A172 (cell line): ENCODE data around the gene KIAA1958. TPM values are rescaled to one million over a fixed set of nuclear protein-coding genes. Genes with fewer than 3 reads are reported as not detected.

Source experiments
- DNase-seq: peaks from one replicate; pipeline ENCODE4 v3.0.0-alpha.2; 2015; ENCODE audit warnings: low spot score
- total RNA-seq: library from RNA; depleted of rRNA; stranded (reverse); fragments of >200 nt; shearing (Covaris generic); gene quantifications from 2 replicates; pipeline ENCODE4 v1.2.3, GENCODE V29; 2014

The KIAA1958 gene
- total RNA-seq, 1 experiment from 2014 or later, result 1.2 TPM

DNA sequence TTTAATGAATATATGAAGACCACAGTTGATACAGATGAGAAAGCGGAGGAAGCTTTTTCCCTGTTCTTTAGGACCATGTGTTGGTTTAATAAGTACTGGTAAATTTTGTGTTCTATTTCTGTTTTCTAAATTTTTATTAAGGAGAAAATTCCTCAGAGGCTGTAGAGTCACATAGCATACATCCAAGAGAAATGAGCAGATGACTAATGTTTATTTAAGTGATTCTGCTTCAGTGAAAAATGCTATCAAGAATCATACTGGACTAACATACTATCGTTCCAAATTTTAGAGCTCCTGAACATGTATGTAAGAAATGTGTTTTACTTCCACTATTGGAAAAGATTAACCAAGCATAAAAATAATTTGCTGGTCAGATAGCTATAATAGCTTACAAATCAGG is 115.0 kb downstream of the KIAA1958 start:
- peak; percentile 13 for DNase-seq

DNA sequence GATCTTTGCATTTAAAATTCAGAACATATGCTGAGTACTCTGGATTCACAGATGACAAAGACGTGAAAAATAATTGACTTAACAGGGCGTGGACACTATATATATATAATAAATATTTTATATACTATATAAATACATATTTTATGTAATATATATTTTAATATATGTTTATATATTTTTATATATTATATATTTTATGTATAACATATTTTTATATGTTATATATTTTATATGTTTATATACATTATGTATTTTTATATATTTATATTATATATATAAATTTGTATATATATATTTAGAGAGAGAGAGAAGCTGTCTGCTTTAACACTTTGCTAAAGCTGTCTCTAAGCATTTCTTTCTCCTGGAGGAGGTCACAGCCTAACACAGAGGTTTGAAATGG is 118.2 kb downstream of the KIAA1958 start:
- no peak for DNase-seq

GRCh38 chr9:112605518-112605917 is 118.9 kb downstream of the KIAA1958 start:
- DNase-seq, result no peak

- DNase-seq, result no peak
Measured at GRCh38 chr9:112605963-112606699, 119.5 kb downstream of the KIAA1958 start.

DNA sequence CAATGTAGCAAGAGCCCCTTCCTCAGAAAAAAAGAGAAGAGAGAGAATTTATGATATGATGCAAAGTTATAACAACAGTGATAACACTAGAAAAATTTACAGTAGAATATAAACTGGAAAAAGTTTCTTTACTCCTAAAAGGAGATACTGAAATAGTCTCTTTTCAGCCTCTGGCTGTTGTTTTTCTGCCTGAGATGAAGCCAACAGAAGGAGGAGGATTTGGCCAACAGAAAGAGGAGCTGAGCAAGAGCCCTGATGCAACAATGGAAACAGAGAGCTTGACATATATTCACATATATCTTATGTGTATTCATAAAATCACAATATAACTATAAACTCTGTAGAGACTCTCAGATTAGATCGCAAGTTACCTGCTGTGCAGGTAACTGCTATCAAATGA is 122.2 kb downstream of the KIAA1958 start:
- DNase-seq, result no peak

DNA sequence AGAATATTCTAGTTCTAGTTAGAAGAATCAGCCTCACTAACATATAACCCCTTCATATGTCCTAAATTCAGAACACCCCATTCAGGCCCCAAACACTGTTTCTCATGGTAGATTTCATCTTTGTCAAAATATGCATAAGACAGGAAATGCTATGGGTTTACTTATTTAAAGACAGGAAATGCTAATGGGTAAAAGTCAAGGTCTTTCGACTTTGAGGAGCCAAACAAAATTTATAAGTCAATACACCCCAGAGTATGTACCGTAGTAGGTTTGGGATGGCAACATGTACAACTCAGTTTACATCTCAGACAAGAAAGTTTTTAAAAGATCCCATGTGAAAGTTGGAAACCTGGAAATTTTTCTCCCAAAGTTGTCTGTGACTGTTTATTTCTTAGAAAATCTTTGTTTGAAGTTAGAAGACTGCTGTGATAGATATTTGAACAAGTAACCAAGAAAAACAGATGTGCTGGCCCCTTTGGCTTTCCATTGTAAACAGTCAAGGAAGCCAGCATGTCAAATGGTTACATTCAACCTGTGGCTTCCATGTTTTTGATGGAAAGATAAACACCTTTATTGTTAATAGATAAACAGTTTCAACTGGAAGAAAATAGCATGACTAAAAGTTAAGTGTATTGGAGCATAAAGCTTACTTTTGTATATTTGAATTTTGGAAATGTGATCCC is 129.1 kb downstream of the KIAA1958 start:
- DNase-seq, result no peak

DNA sequence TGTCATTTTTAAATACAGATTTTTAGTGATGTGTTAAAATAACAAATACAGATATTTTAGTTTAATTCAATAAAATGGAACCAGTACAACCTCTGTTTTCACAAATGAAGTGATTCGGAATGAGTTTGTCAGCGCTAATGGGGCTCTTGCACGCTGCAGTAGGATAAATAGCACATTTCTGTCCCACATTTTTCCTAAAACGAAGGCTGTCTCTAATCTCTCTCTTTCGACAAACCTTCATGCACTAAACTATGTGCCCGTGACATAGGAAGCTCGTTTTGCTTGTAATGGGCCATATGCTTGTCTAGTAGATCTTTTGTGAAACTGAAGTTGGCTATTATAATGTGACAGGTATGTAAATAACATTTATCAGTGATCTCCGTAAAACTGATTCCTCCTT is 130.7 kb downstream of the KIAA1958 start:
- DNase-seq, result no peak

GRCh38 chr9:112618385-112619009 is 131.9 kb downstream of the KIAA1958 start:
- DNase-seq, result no peak

- no peak for DNase-seq
Measured at GRCh38 chr9:112620388-112620787, 133.8 kb downstream of the KIAA1958 start.

DNA sequence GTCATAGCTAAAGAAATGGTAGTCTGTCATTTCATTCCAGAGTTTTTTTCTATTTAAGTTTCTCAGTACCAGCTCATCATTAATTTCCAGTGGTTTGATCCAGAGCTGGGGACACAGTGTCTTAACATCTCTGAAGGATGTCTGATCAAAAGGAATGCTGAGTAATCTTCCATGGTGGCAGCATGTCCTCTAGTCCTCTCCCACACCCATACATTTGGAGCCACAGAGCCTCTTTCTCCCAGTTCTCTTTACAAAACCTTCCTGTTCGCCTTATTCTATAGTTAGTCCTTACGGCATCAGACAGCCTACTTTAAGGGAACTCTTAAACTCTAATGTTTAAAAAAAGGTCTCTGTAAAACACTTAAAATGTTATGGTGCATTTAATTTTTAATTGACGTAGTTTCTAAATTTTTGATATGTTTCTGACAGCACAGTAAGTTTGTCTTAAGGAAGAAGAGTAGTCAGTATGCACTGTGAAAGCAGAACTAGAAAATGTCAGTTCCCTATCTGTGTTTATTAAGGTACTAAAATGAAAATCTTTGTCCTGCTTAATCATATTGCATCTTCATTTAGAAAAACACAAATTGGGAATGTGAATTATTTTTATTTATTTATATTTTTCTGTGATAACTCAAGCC is 134.5 kb downstream of the KIAA1958 start:
- no peak for DNase-seq

GRCh38 chr9:112623198-112623597 is 136.6 kb downstream of the KIAA1958 start:
- no peak for DNase-seq

DNA sequence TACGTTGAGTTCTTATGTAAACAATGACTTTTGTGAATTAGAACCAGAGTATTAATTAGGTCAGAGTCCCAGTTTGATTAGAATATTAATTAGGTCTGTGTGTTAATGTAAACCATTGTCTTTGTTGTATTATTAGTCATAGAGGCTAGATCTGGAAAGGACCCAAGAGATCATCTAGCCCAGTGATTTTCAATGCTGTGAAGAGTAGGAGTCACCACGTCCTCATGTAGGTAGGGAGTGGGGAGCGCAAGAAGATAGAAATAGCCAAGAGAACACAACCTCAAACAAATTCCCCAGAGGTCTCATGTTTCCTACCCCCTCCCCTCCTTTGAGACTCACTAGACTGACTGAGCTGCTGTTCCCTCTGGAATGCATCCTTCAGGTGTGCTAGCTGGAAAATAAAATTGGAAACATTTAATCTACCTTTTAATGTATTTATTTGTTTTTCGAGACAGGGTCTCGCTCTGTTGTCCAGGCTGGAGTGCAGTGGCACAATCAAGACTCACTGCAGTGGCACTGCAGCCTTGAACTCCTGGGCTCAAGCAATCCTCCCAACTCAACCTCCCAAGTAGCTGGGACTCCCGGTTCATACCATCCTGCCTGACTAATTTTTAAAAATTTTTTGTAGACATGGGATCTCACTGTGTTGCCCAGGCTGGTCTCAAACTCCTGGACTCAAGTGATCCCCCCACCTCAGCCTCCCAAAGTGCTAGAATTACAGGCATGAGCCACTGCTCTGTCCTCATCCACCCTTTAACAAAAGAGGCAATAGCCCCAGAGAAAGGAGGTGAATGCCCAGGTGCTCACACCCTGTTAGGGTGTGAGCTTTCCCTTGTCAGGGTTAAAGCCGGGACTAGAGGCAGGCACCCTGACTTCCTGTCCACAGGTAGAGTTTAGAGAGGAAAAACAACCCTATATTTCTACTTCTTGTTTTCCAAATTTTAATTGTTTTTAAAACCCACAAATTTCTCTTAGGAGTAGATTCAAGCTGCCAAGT is 138.4 kb downstream of the KIAA1958 start:
- no peak for DNase-seq

- no peak for DNase-seq
Measured at GRCh38 chr9:112629671-112630485, 143.3 kb downstream of the KIAA1958 start.

GRCh38 chr9:112631313-112632070 is 144.9 kb downstream of the KIAA1958 start:
- DNase-seq, result no peak

- DNase-seq, result no peak
Measured at GRCh38 chr9:112640311-112640710, 153.7 kb downstream of the KIAA1958 start.

DNA sequence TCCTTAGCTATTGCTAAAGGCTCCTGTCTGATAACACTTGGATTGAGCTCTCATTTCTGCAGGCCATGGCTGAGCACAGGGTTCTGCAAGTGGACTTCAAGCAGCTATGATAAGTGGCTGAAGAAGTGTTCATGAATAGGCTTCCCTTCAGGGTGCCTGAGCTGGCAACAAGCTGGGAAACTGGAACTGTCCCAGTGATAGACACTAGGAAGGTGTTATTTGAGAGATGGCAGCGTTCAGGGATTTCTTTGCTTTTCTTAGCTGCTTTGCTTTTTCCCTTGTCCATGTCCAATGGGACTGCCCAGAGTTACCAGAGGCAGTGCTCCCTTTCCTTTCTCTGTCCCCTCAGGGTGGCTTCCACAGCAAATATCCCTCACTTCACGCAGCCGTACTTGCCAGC is 155.5 kb downstream of the KIAA1958 start:
- DNase-seq, result no peak

- no peak for DNase-seq
Measured at GRCh38 chr9:112647596-112647995, 161.0 kb downstream of the KIAA1958 start.

DNA sequence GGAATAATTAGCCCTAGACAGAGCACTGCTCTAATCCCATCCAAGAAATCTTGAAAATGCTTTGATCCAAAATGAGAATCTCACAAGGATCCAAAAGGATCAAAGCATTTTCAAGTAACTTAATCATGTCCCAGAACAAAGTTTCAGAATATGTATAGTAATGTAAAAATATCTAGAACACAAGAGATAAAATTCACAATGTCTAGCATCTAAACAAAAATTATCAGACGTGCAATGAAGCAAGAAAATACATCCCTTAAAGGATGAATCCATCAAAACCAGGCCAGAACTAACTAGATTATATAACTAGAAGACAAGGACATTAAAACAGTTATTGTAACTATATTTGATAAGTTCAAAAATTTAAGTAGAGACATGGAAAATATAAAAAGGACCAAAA is 162.0 kb downstream of the KIAA1958 start:
- DNase-seq, result no peak

GRCh38 chr9:112654282-112654681 is 167.7 kb downstream of the KIAA1958 start:
- no peak for DNase-seq

DNA sequence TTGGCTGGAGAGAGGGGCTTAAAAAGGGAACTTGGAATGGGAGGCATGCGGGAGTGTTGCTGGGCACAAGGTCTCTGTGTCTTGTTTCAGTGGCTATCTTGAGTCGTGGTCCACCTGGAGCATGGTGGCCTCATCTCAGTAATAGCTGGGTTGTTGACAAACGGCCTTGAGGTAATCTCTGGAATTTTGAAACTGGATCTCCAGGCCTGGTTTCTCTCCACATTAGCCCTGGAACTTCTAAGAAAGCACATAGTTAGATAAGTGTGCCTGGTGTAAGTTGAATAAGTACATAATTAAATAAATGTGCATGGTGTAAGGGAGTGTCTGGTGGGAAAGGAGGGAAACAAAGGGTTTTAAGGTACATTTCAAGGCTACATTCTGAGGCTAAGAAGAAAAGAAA is 169.0 kb downstream of the KIAA1958 start:
- no peak for DNase-seq
